GM18858 (cell line): ENCODE data around the gene MMP19.
"Not testable (repeated sequence)": the region's sequence is repeated elsewhere in the genome, so short reads cannot be mapped to it uniquely, and the experiment has no call there.

Source experiments
- ATAC-seq: cut with Tn5 transposase; IDR thresholded peaks from one replicate; pipeline ENCODE4 v1.9.1; 2021; ENCODE audit not compliant: unreplicated experiment

The MMP19 gene, protein sequence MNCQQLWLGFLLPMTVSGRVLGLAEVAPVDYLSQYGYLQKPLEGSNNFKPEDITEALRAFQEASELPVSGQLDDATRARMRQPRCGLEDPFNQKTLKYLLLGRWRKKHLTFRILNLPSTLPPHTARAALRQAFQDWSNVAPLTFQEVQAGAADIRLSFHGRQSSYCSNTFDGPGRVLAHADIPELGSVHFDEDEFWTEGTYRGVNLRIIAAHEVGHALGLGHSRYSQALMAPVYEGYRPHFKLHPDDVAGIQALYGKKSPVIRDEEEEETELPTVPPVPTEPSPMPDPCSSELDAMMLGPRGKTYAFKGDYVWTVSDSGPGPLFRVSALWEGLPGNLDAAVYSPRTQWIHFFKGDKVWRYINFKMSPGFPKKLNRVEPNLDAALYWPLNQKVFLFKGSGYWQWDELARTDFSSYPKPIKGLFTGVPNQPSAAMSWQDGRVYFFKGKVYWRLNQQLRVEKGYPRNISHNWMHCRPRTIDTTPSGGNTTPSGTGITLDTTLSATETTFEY

DNA sequence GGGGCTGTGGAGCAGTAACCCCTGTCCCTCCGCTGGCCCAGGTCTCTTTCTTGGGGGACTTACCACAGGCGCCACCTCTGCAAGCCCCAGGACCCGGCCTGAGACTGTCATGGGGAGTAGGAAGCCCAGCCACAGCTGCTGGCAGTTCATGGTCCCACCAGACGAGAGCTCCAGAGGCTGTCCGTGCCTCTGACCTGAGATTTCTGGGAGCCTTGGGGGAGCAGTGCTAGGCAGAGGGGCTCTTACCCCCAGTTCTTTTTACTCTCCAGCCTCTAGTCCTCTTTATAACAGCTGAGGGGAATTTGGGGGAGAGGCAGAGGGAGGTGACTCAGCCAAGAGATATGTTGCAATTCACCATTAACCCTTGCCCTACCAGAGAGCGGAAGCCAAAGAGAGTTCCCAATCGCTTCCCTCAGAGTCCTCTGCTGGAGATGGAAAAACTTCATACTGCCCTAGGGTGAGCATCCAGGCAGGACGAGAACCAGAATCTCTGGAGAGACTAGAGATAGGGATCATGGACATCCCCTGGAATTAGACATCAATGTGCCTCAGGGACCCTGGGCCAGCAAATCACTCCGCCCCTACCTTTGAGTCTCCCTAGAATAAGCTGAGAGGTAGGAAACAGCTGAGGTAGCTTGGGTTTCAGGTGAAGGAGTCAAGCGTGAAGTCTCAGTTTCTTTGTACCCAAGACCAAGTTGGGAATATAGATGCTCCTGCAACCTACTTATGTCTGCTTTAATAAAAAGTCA is at the start of gene MMP19:
TSS of gene MMP19 (minus strand) at position 256 of the 749 bp plus-strand sequence. CDS start at position 150, 106 bp downstream.
- no peak for ATAC-seq

DNA sequence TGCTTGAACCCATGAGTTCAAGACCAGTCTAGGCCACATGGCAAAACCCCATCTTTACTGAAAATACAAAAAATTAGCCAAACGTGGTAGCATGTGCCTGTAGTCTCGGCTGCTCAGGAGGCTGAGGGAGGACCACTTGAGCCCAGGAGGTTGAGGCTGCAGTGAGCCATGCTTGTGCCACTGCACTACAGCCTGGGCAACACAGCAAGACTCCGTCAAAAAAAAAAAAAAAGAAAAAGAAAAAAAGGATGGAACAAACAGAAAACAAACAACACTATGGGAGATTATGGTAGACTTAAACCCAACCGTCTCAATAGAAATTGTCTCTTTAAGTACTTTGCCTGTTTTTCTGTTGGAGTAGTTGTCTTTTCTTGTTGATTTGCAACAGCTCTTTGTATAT is 48.6 kb upstream of the MMP19 start:
- ATAC-seq: no peak

DNA sequence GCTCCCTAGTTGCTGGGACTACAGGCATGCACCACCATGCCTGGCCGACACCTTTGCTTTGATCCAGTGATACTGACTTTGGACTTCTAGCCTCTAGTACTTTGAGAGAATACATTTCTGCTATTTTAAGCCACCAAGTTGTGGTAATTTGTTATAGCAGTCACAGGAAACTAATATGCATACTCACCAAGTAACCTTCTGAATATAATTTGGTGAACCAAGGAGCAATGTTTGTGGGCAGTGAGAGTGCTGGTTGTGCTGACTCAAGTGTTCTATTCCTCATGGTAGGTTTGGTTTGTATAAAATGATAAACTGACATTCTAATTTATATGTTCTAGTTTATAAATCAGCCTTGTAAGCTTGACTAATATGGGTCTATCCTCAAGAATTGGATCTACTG is 42.4 kb upstream of the MMP19 start:
- ATAC-seq: no peak

DNA sequence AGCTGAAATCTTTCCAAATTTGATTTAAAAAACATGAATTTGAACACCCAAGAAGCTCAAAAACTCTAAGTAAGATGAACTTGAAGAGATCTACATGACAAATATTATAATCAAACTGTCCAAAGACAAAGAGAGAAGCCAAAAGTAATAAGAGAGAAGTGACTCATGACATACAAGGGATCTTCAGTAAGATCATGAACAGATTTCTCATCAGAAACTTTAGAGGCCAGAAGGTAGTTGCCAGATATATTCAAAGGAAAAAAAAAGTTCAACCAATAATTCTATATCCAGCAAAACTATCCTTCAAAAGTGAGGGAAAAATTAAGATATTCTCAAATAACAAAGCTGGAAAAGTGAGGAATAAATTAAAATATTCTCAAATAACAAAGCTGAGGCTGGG is 35.1 kb upstream of the MMP19 start:
- ATAC-seq: no peak

DNA sequence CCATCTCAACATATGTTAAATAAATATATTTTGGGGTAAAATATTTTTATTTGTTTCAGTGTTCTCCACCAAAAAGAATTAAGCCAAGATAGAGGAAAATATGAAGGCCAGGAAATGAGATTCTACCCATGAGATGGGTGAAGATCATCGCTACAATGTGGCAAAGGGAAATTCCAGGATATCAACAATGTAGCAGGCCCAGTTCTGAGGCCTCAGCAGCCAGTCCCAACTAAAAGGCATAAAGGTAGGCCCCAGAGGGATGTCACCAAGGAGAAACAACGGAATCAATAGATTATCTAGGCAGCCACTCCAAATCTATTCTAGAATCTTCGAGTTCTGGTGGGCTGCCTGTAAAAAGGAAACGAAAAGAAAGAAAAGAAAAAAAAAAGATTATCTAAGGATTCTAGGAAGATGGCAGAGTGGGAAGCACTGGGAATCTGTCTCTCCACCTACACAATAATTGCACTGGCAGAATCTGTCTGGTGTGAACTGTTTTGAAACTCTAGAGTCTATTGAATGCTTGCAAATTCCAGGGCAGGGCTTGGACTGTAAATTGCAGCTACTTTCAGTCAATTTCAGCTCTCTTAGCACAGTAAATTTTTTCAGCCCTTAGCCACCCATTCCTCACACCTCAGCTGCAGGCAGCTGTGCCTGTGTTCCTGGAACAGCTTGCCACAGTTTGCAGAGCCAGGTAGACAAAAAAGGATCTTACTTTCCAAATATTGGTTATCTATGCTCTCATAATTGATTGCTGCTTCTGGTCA is 33.1 kb upstream of the MMP19 start:
- ATAC-seq: no peak

DNA sequence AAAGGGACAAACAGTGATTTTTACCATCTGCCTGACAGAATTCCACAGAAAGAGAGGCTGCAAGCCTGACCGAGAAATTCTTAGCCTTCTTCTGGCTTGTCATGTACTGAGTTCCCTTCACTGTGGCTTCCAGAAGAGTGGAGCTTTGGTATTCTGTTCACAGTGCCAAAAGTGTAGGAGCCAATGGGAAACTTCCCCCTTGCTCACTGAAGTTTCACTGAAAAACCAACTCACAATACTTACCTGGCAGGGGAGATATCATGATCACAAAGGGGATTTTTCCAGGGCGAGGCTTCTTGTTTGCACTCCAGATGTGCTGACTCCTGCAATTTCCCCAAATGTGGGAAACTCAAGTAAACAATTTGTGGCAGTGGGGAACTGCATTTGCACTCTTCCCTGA is 31.7 kb upstream of the MMP19 start:
- no peak for ATAC-seq

DNA sequence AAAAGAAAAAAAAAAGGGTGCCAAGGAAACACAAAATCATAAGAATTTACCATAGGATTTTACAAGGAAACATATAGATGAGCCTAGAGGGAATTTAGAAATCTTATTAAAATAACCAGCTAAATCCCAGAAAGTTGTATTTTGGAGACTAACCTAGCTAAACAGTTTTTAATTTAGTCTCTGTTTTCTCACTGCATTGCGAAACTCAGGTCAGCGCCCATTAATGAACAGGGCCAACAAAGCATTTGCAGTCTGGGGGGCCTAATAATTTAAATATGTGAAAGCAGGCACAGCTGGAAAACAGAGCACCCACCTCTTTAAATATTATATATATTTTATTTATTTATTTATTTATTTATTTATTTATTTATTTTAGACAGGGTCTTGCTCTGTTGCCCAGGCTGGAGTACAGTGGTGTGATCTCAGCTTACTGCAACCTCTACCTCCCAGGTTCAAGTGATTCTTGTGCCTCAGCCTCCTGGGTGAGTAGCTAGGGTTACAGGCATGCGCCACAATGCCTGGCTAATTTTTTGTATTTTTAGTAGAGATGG is 23.8 kb upstream of the MMP19 start:
- not testable (repeated sequence) for ATAC-seq

DNA sequence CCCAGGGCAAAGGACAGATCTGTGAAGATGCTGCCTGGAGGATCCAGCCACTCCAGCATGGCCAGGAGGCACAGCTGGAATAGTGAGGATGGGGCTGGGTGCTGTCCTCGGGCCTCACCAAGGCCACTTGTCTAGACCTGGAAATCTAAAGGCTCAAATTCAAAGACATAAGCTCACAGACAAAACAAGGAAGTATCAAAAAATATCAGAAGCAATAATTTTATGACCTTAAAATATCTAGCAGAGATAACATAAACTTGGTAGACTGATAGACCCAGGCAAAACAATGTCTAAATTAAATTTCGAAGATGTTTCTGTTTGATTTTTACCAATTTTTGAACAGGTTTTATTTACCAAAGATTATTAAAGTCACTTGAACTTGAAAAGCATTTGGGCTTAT is 22.6 kb upstream of the MMP19 start:
- no peak for ATAC-seq

DNA sequence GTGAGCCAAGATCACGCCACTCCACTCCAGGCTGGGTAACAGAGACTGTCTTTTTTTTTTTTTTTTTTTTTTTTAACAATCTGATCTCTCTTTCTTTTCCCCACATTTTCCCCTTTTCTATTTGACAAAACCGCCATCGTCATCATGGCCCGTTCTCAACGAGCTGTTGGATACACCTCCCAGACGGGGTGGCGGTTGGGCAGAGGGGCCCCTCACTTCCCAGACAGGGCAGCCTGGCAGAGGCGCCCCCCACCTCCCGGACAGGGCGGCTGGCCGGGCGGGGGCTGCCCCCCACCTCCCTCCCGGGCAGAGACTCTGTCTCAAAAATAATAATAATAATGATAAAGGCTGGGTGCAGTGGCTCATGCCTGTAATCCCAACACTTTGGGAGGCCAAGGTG is 20.2 kb upstream of the MMP19 start:
- not testable (repeated sequence) for ATAC-seq

DNA sequence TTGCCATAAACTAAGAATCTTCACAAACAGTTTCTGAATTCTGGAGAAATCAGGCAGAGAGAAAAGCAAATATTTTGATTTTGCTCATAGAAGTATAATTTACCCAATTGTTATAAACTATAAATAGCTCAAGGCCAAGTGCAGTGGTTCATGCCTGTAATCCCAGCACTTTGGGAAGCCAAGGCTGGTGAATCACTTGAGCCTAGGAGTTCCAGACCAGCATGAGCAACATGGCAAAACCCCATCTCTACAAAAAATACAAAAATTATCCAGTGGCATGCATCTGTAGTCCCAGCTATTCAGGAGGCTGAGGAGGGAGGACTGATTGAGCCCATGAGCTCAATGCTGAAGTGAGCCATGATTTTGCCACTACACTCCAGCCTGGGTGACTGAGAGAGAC is 19.6 kb upstream of the MMP19 start:
- ATAC-seq: no peak

DNA sequence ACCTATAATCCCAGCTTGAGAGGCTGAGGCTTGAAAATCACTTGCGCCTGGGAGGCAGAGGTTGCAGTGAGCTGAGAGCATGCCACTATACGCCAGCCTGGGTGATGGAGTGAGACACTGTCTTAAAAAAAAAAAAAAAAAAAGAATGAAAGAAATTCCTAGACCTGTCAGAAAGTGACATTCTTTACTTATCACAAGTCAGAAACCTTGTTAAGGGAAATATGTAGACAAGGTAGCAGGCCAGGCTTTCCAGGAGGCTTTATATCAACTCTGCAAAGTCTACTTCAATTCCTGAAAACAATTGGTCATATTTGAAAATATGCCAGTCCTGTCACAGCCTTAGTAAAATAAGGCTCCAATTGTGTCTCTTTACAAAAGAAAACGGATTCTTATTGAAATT is 19.1 kb upstream of the MMP19 start:
- ATAC-seq: no peak

DNA sequence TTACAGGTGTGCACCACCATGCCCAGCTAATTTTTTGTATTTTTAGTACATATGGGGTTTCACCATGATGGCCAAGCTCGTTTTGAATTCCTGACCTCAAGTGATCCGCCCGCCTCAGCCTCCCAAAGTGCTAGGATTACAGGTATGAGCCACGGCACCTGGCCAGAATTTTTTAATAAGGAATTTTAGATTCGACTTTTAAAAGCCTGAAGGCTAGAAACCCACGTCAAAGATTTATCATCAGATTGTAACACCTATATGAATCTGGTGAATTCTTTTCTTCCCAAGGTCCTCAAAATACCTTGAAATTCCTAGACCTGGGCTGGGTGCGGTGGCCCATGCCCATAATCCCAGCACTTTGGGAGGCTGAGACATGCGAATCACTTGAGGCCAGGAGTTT is 18.7 kb upstream of the MMP19 start:
- no peak for ATAC-seq

DNA sequence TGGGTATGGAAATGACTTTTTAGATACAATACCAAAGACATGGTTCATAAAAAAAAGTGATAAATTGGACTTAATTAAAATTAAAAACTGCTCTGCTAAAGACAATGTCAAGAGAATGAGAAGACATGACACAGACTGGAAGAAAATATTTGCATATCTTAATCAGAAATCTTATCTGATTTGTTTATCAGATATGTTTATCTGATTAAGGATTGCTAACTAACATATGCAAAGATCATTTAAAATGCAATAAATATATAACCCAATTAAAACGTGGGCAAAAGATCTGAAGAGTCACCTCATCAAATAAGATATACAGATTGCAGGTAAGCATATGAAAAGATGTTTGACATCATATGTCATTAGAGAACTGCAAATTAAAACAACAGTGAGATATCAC is 10.0 kb upstream of the MMP19 start:
- ATAC-seq: no peak

DNA sequence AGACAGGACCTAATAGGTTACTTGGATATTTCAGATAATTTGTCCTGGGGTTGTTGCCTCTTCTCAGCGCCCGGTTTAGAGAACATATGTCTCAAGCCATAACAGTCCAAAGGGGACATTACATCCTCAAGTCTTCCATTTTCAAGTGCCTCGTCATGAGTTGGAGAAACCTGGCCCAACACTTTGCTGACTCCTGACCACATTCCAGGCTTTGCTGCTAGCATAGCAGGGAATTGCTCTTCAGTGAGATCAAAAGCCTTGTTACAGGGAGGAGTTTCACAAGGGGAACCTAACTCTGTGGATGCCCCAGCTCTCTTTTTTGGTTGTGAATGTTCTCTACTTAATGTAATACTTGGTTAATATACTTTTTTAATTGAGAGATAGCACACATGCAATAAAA is 8.2 kb upstream of the MMP19 start:
- no peak for ATAC-seq

DNA sequence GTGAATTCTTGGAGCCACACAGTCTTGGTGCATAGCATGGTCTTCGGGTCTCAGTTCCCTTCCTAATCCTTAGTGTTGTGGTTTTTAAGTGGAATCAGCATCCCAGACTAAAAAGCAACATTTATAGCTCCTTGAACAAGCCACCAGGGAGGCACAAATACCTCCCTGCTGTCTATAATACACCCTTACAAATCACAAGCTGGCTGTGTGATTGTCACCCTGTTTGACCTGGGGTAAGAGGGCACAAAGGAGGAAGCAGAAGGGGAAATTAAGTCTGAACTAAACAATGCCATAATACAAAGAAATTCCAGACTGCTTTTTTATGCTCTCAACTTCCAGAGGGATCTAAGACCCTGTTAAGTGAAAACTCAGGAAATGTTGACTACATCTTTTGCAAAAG is 7.7 kb upstream of the MMP19 start:
- no peak for ATAC-seq

DNA sequence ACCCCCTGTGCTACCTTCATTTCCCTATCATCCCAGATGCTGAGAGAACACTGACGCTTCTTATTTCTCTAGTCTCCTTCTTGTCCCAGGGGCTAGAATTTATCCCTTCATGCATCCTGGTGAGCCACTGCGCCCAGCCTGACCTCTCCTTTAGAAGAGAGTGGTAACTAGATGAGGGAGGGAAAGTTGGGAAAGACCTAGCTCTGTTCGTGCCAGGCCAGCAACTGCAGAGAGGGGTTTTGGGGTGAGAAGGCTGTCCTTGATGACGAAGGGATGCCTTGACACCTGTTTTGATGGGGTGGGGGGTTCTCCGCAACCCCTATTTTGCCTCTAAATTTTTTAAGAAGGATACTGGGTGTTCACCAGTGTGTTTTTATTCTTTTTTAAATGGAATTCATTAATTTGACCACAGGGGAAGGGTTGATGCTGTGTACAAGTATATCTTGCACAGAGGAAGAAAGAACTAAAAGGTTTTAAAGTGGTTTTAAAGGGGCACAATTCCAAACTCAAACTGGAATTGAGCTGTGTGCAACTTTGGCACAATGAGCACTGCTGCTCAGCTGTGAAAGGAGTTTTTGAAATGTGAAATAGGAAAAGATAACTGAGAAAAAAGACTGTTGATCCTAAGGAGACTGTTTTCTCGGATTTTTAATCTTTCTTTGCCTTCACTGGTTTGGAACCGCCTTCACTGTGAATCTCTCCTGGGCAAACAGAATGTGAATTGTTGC is 7.0 kb upstream of the MMP19 start:
- ATAC-seq: no peak

DNA sequence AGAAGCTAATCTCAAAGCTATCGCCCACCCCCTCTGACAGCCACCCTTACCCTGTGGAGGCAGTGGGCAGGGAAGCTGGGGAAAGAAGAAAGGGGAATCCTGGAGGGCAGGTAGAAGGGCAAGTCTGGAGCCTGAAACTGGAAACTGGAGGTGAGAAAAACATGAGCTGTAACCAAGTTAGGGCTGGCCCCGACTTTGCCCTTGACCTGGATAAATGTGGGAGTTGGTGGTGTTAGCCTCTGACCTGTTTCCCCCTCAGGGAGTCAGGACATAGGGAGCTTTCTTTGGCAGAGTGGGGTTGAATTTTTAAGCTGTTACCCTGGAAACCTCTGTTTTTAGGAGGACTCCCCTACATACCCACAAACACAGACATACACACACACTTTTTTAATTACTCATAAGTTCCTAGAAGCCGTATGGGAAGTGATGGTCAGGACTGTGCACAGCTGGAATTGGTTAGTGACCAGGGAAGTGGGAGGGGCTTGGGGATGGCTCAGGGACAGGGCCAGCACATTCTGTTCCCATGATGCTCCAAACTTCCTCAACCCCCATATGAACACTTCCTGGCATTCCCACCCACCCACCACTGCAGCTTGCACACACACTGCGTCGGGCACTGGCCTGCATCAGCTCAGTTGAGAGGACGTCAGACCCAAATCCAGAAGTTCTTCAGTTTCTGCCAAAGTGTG is 5.0 kb upstream of the MMP19 start:
- ATAC-seq: no peak

DNA sequence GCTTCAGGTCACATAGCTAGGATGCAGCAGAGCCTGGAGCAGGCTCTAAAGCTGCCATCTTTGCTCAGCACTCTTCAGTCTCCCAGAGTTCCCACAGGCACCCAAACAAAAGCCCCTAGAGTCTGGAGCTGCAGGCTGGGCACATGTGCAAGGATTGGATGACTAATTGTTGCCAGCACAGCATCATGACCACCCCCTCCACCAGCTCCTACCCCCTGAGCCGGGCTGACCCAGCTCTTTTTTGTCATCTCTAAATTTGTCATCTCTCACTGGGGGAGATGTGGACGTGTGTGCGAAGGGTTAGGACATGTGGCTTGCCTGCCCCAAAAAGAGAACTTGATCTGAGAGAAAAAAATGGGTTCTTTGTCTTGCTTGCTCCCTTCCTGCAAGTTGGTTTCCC is 4.3 kb upstream of the MMP19 start:
- no peak for ATAC-seq

DNA sequence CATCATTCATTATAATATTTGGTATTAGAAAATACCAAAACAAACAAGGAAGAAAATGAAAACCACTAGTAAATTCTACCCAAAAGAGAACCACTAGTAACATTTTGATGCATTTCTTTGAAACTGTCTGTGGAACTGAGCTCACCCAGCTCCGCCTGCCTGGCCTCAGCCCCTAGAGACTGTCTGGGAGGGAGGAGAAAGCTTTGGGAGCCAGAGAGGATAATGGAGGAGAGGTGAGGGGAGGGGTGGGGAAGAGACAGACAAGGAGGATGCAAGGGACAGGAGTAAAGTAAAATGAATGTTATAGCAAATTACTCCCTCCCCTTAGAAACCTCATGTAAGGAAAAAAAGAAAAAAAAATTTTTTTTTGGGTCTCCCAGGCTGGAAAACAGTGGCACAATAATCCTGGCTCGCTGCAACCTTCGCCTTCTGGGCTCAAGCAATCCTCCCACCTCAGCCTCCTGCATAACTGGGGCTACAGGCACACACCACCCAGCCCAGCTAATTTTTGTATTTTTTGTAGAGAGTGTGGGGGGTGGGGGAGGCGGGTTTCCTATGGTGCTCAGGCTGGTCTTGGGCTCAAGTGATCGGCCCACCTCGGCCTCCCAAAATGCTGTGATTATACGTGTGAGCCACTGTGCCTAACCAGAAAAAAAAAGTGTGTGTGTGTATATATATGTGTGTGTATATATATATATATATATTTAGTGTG is 3.2 kb upstream of the MMP19 start:
- ATAC-seq: no peak
